Natural killer cell (primary cell): Measurements from ENCODE around the gene VARS1. TPM values are rescaled to one million over a fixed set of nuclear protein-coding genes. Genes with fewer than 3 reads are reported as not detected.

Experiments
- ATAC-seq, 3 donors: fragments of 150-1000 bp in 2 of 3; fragments of 200-7000 bp in 1 of 3; cut with Tn5 transposase; 1 replicate in 1 of 3; 2 replicates in 2 of 3; pipeline ENCODE4 v1.10.0; 2021; ENCODE audit warnings: mild to moderate bottlenecking in 2 of 3, moderate library complexity in 2 of 3
- DNase-seq, 2 donors: peaks; one replicate each; pipeline versions ENCODE4 v3.0.0 to v3.0.0-alpha.2; 2013 to 2021; ENCODE audit warnings: mixed read lengths in 1 of 2
- H3K27ac ChIP-seq: one replicate; pipeline ENCODE4 v1.5.1; 2013; ENCODE audit warnings: mild to moderate bottlenecking, low read length
- H3K27me3 ChIP-seq: one replicate; pipeline ENCODE4 v1.6.1; 2013; ENCODE audit warnings: low read length; ENCODE audit not compliant: control insufficient read depth, insufficient read depth
- H3K36me3 ChIP-seq: one replicate; pipeline ENCODE4 v1.6.1; 2013; ENCODE audit warnings: low read length; ENCODE audit not compliant: control insufficient read depth, insufficient read depth
- H3K4me1 ChIP-seq: one replicate; pipeline ENCODE4 v1.6.1; 2013; ENCODE audit warnings: low read length; ENCODE audit not compliant: control insufficient read depth, insufficient read depth
- H3K4me3 ChIP-seq: one replicate; pipeline ENCODE4 v1.5.1; 2013; ENCODE audit warnings: low read length
- H3K9me3 ChIP-seq: one replicate; pipeline ENCODE4 v1.6.1; 2013; ENCODE audit warnings: low read length; ENCODE audit not compliant: control insufficient read depth, insufficient read depth
- H3K27ac Mint-ChIP-seq, 2 donors: one replicate each; pipeline ENCODE4 v1.8.0; 2022; ENCODE audit warnings: mild to moderate bottlenecking in 2 of 2, mixed read lengths in 2 of 2, moderate library complexity in 1 of 2
- H3K27me3 Mint-ChIP-seq, 2 donors: one replicate each; pipeline ENCODE4 v1.8.0; 2022; ENCODE audit warnings: low read depth in 2 of 2, mixed read lengths in 2 of 2
- H3K36me3 Mint-ChIP-seq: one replicate; pipeline ENCODE4 v1.8.0; 2022; ENCODE audit warnings: mixed read lengths
- H3K4me1 Mint-ChIP-seq, 2 donors: one replicate each; pipeline ENCODE4 v1.8.0; 2022; ENCODE audit warnings: mixed read lengths in 2 of 2
- H3K4me3 Mint-ChIP-seq: one replicate; pipeline ENCODE4 v1.8.0; 2022; ENCODE audit warnings: mild to moderate bottlenecking, moderate library complexity, mixed read lengths
- H3K9me3 Mint-ChIP-seq, 2 donors: one replicate each; pipeline ENCODE4 v1.8.0; 2022; ENCODE audit warnings: mixed read lengths in 2 of 2
- CTCF ChIP-seq: fragments of 200-600 bp; IDR thresholded peaks from one replicate; pipeline ENCODE4 v1.8.0; 2022; ENCODE audit warnings: antibody characterized with exemption
- WGBS: methylation state at CpG from one replicate; pipeline ENCODE4 v1.1.7; 2013; ENCODE audit warnings: missing lambda C conversion rate; ENCODE audit not compliant: insufficient coverage; 5-methylcytosine and 5-hydroxymethylcytosine counted together
- intact Hi-C: fragments of 100-400 bp; cut with micrococcal nuclease; formaldehyde crosslinking; loops from one replicate; pipeline ENCODE4 v1.14.2; 2022
- total RNA-seq, 4 donors: library from RNA; stranded (reverse); fragments of 120-200 nt in 1 of 4; gene quantifications; one replicate each; pipeline versions ENCODE4 v1.2.3 to v1.2.4, GENCODE V29; 2013 to 2022

The VARS1 gene
- total RNA-seq, 3 donors from 2014 or later (not counting 1 experiment from before 2014, with no cell fraction given), result 45.2 to 58.6 (median 49.2) TPM

- Histone ChIP-seq H3K27ac (no peak within 1 kb of the TSS), H3K4me1 (no peaks in the 10 kb centered on the region), H3K4me3 (no peak within 1 kb of the TSS), H3K9me3 (no peaks in the 10 kb centered on the region), H3K27me3 (no peaks in the 10 kb centered on the region), H3K36me3 (peaks cover 3% of the 10 kb centered on the region)
- no peak for DNase-seq
- Mint-ChIP-seq H3K4me1 (peaks cover 0 to 7% of the 10 kb centered on the region in 2 donors), H3K9me3 (no peaks in the 10 kb centered on the region), H3K27me3 (no peaks in the 10 kb centered on the region), H3K4me3 (no peak within 1 kb of the TSS), H3K27ac (no peak within 1 kb of the TSS), H3K36me3 (no peaks in the 10 kb centered on the region)
- intact Hi-C loops, result no loop called here
- no peak for TF ChIP-seq CTCF
- ATAC-seq, result no peak
- WGBS, result 84% methylated on average over 4 of the region's 4 CpGs
These were observed 33.2 kb downstream of the VARS1 start, which contains the start of gene SAPCD1 for GRCh38 chr6:31762356-31762755. SAPCD1 (plus strand) TSS chr6:31762656; CDS start chr6:31763055, 399 bp downstream.

- no peak overlapping the region for H3K27ac Mint-ChIP-seq
- WGBS, result 95% methylated on average over 8 of the region's 8 CpGs
- no peaks in the 10 kb centered on the region for H3K9me3 ChIP-seq
- no peaks in the 10 kb centered on the region for H3K9me3 Mint-ChIP-seq
- no peaks in the 10 kb centered on the region for H3K4me1 ChIP-seq
- H3K4me1 Mint-ChIP-seq, result peaks cover 0 to 5% of the 10 kb centered on the region in 2 donors
- no peak overlapping the region for H3K4me3 Mint-ChIP-seq
- H3K36me3 Mint-ChIP-seq, result no peaks in the 10 kb centered on the region
- no peak overlapping the region for H3K4me3 ChIP-seq
- no peak overlapping the region for H3K27ac ChIP-seq
- DNase-seq (no peak), ATAC-seq (no peak)
- no peaks in the 10 kb centered on the region for H3K27me3 ChIP-seq
- TF ChIP-seq CTCF, result no peak
- H3K36me3 ChIP-seq, result peaks cover 3% of the 10 kb centered on the region
- intact Hi-C loops, result no loop called here
- H3K27me3 Mint-ChIP-seq, result no peaks in the 10 kb centered on the region
These were observed 34.2 kb downstream of the VARS1 start for GRCh38 chr6:31761343-31761742.

- Mint-ChIP-seq H3K4me3 (no peak overlapping the region), H3K36me3 (no peaks in the 10 kb centered on the region), H3K27me3 (no peaks in the 10 kb centered on the region), H3K27ac (no peak overlapping the region), H3K9me3 (no peaks in the 10 kb centered on the region), H3K4me1 (peaks cover 0 to 5% of the 10 kb centered on the region in 2 donors)
- no peak for TF ChIP-seq CTCF
- Histone ChIP-seq H3K4me3 (no peak overlapping the region), H3K27me3 (no peaks in the 10 kb centered on the region), H3K9me3 (no peaks in the 10 kb centered on the region), H3K36me3 (peaks cover 3% of the 10 kb centered on the region), H3K27ac (no peak overlapping the region), H3K4me1 (no peaks in the 10 kb centered on the region)
- DNase-seq (no peak), ATAC-seq (no peak)
- 96% methylated on average over 5 of the region's 5 CpGs for WGBS
- intact Hi-C loops, result no loop called here
These were observed 34.8 kb downstream of the VARS1 start for GRCh38 chr6:31760790-31761189.

GRCh38 chr6:31758281-31758680 lies 37.3 kb downstream of the VARS1 start:
- DNase-seq (no peak), ATAC-seq (no peak)
- intact Hi-C loops, result no loop called here
- no peaks in the 10 kb centered on the region for H3K9me3 ChIP-seq
- no peaks in the 10 kb centered on the region for H3K4me1 ChIP-seq
- 100% methylated on average over 1 of the region's 2 CpGs for WGBS
- no peaks in the 10 kb centered on the region for H3K27me3 ChIP-seq
- no peak overlapping the region for H3K4me3 Mint-ChIP-seq
- H3K36me3 Mint-ChIP-seq, result no peaks in the 10 kb centered on the region
- no peak overlapping the region for H3K27ac Mint-ChIP-seq
- H3K4me3 ChIP-seq, result no peak overlapping the region
- H3K9me3 Mint-ChIP-seq, result no peaks in the 10 kb centered on the region
- peaks cover 0 to 1% of the 10 kb centered on the region in 2 donors for H3K4me1 Mint-ChIP-seq
- H3K27ac ChIP-seq, result no peak overlapping the region
- TF ChIP-seq CTCF, result no peak
- H3K27me3 Mint-ChIP-seq, result no peaks in the 10 kb centered on the region
- H3K36me3 ChIP-seq, result peaks cover 3% of the 10 kb centered on the region
